ENCODE data around the gene ARHGEF17.

DNA sequence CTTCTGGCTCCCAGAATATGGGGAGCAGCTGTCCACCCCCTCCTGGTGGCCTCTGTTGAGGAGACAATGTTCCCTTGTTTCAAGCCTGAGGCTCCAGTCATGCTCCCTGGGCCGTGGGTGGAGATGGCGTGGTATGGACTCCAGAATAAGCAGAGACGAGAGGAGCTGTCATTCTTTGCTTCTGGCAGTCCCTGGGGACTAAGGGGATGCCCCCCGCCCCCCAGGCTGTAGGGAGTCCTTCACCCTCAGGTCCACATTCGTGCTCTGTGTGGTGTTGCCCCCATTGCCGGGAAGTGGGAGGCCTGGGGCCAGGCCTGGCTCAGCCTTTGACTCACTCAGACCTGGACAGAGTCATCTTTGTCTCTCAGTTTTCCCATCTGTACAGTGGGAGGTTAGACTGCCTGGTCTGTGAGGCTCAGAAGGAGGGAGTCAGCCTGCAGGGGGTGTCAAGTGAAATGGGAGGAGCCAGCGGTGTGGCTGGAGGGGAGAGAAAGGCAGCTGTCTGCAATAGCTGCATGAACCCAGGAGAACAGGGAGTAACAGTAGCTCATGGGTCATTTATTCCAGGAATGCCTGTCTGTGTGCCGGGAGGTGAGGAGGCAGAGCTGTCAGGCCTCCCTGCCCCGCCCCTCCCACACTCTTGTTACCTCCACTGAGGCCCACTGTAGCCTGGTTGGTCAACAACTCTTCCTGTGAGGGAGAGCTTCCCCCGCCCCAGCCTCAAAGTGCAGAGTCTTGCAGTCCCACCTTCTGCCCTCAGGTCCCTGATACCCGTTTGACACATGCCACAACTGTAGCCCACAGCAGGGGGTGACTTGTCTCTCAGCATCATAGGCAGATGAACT lies 6.3 kb downstream of the ARHGEF17 start:
- TF ChIP-seq CTCF (IDR thresholded peaks at IDR 0.05) (no peak), POLR2A (IDR thresholded peaks at IDR 0.05) (no peak)

All from Peyer's patch (tissue), 4 donors.